HG02943 (cell line): ENCODE data around the gene PSKH1.
A peak's percentile ranks its signal among the peaks of the same experiment; 100 is the strongest.

ENCODE experiments used
- ATAC-seq: cut with Tn5 transposase; IDR thresholded peaks from one replicate; pipeline ENCODE4 v1.9.1; 2021; ENCODE audit warnings: mild to moderate bottlenecking, low read depth, moderate library complexity; ENCODE audit not compliant: unreplicated experiment

PSKH1 gene

GRCh38 chr16:67953641-67954375, 60.8 kb downstream of the PSKH1 start:
- no peak for ATAC-seq

GRCh38 chr16:67954421-67955196, 61.6 kb downstream of the PSKH1 start:
- ATAC-seq, result no peak

- no peak for ATAC-seq
These were observed 64.6 kb downstream of the PSKH1 start for GRCh38 chr16:67957622-67958021.

- no peak for ATAC-seq
These were observed 66.7 kb downstream of the PSKH1 start for GRCh38 chr16:67959536-67960329.

GRCh38 chr16:67961551-67961957, 68.5 kb downstream of the PSKH1 start:
- no peak for ATAC-seq

GRCh38 chr16:67962135-67962534, 69.1 kb downstream of the PSKH1 start:
- no peak for ATAC-seq

DNA sequence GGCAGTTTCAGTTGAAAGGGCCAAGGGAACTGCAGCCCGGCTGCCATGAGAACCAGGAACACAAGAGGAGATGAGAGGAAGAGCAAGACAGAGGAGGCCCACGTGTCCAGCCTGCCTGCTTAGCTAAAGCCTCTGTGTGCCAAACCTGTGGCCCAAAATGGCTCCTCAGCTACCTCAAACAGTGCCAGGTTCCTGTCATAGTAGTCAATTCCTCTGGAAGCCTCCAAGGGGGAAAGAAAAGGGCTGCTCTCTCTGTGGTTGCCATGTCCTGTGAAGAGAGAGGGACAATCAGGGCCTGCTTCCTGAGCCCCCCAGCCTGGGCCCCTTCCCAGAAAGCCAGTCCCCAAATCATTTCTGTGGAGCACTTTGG, 70.2 kb downstream of the PSKH1 start:
- ATAC-seq, result no peak

GRCh38 chr16:67963662-67964321, 70.7 kb downstream of the PSKH1 start:
- ATAC-seq, result no peak

GRCh38 chr16:67964477-67965131, 71.5 kb downstream of the PSKH1 start:
- no peak for ATAC-seq

DNA sequence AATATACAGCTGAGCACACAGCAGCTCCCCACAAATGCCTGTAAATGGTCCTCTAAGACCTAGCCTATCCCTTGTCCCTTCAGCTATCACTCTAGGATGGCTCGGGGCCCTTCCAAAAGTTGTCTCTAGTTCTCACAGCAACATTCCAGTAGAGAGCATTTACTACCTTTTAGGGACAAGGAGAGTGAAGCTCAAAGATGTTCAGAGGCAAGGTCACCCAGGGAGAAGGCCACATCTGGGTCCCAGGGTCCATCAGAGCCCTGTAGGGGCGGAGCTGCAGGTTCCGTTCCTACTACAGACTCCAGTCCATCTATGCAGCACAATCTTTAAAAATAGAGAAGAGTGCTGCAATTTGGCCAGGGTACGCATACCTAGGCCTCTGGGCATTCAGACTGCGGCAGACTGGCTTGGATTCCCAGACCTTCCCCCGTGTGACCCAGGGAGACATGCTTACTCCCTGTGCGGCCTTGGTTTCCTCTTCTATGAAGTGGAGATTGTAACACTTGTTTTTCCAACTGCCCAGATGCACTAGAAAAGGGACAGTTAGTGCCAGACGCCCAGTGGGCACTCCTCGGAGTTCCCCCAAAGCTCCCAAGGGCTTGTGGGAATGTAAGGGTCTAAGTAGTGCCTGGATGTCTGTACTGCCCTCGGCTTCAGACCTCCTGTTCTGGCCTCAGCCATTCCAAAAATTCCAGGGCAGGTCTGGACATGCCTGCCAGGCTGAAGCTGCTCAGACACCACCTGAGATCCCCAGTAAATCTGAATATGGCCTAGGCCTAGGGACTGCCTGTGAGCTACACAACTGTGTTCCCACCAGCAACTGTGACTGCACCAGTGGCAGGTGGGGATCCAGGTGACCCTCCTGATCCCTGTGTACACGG, 72.9 kb downstream of the PSKH1 start:
- no peak for ATAC-seq

DNA sequence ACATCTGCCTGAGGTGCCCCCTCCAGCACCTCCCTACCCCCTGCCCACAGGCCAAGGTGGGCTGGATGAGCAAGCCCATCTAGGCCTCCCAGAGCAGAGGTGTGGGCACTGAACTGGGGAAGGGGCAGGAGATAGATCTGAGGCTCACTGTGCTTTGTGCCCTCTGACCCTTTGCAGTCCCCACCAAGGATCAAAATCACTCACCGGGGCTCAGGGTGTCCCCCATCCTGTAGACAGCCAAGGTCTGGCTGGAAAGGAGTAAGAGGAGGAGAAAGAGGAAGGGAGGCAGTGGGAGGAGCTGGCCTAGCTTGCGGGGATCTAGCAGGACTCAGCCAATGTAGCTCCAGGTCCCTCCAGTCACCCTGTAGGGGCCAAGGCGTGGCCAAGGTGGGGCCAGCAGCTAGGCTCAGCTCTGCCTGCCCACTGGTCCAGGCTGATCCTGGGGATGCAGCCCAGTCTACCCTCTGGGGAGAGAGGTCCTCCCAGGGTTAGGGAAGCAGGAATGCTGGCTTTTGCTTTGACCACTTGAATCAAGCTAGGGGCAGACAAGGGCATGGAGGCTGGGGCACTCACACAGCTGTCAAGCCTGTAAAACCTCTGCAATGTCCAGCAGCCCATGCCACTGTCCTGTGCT, 73.6 kb downstream of the PSKH1 start:
- ATAC-seq, result no peak

DNA sequence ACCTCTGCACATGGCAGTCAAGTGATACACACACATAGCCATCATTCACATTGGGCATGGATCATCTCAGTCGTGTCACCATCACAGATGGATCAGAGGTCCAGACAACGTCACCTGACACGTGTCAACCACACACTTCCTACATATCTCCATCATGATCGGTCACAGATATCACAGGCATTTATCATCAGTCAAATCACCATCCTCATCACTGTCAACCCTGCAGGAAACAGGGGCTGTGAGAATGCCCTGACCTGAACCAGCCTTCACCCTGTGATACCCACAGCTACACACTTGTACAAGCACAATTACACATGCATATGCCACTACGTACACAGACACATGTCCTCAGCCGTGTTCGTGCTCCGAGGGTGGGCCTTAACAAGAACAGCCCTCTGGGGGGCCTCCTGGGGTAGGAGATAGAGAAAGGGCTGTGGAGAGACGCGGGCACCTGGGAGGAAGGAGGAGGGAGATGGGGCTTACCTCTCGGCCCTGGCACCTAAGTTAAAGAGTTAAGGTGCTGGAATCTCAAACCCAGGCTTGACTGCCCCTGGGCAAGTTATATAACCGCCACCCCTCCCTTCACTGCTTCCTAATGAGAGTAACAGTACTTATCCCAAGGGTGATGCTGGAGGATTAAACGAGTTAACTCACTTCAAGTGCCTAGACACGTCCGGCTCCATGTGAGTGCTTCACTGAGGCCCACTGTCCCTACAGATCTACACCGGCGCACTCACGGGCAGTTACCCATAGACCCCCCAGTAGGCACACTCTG, 74.3 kb downstream of the PSKH1 start:
- peak; percentile 2 for ATAC-seq

DNA sequence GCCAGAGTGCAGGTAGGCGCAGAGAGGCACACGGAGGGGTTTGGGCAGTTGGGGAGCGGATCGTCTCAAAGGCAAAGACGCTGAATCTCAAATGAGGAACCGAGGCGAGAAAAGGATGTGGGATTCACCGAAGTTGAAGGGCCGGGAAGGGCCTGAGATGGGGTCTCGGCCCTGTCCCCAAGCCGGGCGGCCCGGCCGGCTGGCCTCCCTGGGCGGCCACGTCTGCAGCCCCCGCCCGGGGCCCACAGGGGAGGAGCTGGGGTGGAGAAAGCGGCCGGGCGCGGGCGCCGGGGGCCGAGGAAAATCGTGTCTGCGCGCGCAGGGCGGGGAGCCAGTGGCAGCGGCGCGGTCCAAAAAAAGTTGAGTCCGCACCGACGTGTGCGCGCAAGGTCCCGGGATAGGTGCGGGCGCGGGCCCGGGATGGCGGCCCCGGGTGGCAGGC, 74.9 kb downstream of the PSKH1 start:
- peak; percentile 13 for ATAC-seq

GRCh38 chr16:67968400-67969253, 75.6 kb downstream of the PSKH1 start, which contains the start of gene SLC12A4:
TSS of gene SLC12A4 (minus strand) at chr16:67968637. CDS start at chr16:67968553, 84 bp downstream.
- peak; percentile 42 for ATAC-seq

DNA sequence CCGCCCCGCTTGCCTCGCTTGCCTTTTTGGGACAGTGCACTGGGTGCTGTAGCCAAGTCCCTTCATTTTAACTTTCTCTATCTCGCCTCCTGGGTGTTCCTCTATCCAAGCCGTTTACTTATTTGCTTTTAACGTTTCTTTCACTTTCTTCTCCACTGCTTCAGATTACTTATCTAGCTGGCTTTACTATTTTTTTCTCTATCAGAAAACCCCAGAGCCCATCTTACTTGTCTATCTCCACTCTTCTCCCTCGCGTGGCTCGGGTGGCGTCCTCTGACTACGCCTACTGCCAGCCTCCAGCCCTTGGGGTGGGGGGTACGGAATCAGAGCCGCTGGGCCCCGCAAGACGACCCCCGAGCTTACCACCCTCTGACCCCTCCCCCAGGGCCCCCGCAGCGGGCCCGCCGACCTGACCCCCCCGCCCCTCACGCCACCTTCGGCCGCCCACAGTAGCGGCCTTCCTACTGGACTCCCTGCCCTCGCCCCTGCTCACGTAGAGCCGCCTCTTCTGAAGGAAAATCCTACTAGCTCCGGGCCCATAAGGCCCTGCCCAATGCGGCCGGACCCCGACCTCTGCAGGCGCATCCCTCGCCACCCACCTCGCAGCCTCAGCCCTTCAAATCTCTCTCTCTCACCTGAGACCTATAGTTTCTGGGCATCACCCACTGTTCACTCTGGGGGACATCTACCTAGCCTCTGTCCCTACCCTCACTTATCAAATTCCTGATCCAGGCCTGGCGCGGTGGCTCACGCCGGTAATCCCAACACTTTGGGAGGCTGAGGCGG, 76.4 kb downstream of the PSKH1 start:
- ATAC-seq, result peak; percentile 7

DNA sequence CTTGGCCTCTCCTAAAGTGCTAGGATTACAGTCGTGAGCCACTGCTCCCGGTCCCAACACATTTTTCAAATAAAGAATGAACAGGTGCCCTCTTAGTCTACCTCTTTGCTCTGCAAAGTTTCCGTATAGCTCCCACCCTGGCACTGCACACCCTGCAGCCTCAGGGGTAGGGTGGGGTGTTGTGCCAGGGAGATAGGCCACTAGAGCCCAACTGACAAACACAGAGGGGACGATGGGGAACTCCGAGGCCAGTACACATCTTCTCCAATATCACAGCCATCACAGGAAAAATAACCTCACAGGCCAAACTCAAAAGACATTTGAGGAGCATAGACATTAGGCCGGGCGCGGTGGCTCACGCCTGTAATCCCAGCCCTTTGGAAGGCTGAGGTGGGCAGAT, 78.1 kb downstream of the PSKH1 start:
- ATAC-seq, result no peak
